ENCODE data around the gene CAD. TPM values are rescaled to one million over a fixed set of nuclear protein-coding genes. Genes with fewer than 3 reads are reported as not detected.

Gene CAD
- total and polyA plus RNA-seq, 9 of the 15 experiments (the other 6 are each of a cell fraction or from before 2014, with no cell fraction given) = 7.5 to 126 (median 33.7) TPM

- TF ChIP-seq PTRF (tag; IDR thresholded peaks at IDR 0.05) (no peak), CREBBP (IDR thresholded peaks at IDR 0.05; ENCODE audit: low read depth, low read length) (no peak), ZNF408 (CRISPR knock-in tag; IDR thresholded peaks at IDR 0.05; ENCODE audit: low read depth) (no peak), MTA3 (IDR thresholded peaks at IDR 0.05; ENCODE audit: borderline replicate concordance) (0 out of 2 replicates have a peak, but pooled peaks have one; percentile 28), ATF4 (CRISPR knock-in tag; IDR thresholded peaks at IDR 0.05) (no peak), ZBTB7A (IDR thresholded peaks at IDR 0.05; ENCODE audit: borderline replicate concordance, control insufficient read depth, low read depth, low read length) (peak; percentile 52; the same call in 1 of the 2 replicates), CEBPB (tag; IDR thresholded peaks at IDR 0.05) (no peak), HMG20B (CRISPR knock-in tag; IDR thresholded peaks at IDR 0.05) (no peak), CREM (IDR thresholded peaks at IDR 0.05; ENCODE audit: low read depth) (peak; percentile 52; the same call in 1 of the 2 replicates), ZNF717 (CRISPR knock-in tag; IDR thresholded peaks at IDR 0.05) (no peak), ZSCAN29 (IDR thresholded peaks at IDR 0.05) (no peak), NFE2 (IDR thresholded peaks at IDR 0.05; ENCODE audit: low read depth) (no peak), BCOR (IDR thresholded peaks at IDR 0.05) (no peak), NELFE (IDR thresholded peaks at IDR 0.05; ENCODE audit: insufficient read depth, insufficient read length) (no peak), ZZZ3 (IDR thresholded peaks at IDR 0.05) (no peak), ZNF592 (IDR thresholded peaks at IDR 0.05) (no peak), HMGN3 (IDR thresholded peaks at IDR 0.05; ENCODE audit: borderline replicate concordance, extremely low read depth, insufficient read length, low read depth, low read length) (peak; percentile 71), MTA2 (IDR thresholded peaks at IDR 0.05; ENCODE audit: low read depth) (no peak)
Observed at GRCh38 chr2:27249891-27250651, 32.9 kb downstream of the CAD start (continued).
